ENCODE results near the gene KIF18B.
"Not testable (repeated sequence)": the region's sequence is repeated elsewhere in the genome, so short reads cannot be mapped to it uniquely, and the experiment has no call there.

Gene KIF18B

DNA sequence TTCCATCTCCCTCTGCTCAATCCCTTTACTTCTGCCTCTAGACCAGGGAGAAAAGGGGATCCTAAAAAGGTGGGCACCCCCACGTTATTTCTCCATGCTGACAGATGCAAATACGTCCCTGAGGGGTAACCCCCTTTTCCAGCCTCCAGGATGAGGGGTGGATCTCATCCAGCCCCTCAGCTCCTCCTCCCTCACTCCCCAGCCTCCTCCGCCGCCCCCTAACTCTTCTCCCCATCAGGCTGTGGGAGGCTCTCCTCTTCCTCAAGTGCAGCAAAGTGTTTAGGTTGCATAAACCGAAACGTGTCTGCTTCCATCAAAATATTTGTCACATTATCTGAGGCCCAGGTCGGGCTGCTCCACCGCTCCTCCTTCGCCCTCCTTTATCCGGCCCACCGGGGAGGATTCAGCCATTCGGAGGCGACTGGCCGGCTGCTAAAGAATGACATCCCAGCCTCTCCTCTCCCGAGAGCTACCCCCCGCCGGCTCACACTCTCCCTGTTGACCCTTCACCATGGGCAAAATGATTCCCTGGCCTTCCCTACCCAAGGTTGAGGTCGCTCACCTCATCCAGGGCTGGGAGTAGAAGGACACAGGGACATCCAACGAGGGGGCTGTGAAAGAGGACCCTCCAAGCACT is 21.7 kb upstream of the KIF18B start:
- DNase-seq (ENCODE audit: low read depth in 2 of 2), result no peak

DNA sequence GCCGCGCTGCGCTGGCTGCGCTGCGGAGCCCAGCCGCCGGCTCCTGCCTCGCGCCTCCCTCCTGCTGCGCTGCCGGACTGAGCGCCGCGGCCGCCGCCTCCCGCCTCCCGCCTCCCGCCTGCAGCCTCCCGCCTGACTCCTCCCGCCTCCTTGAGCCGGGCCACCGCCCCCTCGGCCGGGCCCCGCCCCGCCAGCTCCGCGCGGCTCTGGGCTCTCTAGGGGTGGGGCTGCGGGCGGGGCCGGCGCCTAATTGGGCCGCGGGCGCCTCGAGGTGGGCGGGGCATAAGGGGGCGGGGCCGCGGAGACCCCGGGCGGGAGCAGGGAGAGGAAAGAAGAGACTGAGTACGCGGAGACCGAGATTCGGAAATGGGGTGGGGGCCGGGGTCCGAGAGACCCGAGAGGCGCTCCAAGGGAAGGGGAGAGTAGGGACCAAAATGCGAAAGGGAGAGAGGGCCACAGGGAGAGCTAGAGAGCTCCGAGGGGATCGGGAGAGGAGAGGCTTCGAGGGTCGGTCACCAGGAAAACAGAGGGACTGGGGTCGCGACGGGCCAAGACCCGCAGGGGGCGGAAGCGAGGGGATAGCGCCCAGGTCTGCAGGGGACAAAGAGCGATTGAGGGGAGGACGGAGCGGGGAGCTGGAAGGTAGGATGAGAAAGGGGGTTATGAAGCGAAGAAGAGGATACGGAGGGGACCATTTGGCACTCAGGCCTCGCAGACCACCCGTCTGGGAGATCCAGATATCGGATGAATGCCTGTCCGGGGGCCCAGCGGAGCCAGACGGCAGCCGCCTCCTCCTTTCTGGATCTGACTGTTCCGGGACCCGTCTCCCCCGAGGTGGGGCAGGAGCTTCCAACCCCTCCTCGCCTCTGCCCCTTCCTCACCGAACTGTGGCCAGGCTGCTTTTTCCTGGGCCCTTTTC is 20.9 kb upstream of the KIF18B start, which contains the start of gene C1QL1:
TSS of gene C1QL1 (minus strand) at position 79 of the 919 bp plus-strand sequence. CDS start 255 bp downstream, outside the sequence.
- peak; percentile 86 for DNase-seq (ENCODE audit: low read depth in 2 of 2)

DNA sequence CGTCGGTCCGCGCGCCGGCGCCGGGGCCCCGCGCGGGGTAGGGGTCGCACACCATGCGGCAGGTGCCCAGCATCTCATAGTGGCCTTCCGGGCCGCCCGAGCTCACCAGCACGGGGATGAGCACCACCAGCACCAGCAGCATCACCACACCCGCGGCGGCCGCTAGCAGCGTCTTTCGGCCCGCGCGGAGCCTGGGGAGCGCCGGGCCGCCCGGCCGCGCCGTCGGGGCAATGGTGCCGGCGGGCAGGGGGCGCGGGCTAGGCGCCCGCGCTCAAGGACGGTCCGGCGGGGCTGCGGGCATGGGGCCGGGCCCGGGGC is 20.3 kb upstream of the KIF18B start:
- no peak for DNase-seq (ENCODE audit: low read depth in 2 of 2)

DNA sequence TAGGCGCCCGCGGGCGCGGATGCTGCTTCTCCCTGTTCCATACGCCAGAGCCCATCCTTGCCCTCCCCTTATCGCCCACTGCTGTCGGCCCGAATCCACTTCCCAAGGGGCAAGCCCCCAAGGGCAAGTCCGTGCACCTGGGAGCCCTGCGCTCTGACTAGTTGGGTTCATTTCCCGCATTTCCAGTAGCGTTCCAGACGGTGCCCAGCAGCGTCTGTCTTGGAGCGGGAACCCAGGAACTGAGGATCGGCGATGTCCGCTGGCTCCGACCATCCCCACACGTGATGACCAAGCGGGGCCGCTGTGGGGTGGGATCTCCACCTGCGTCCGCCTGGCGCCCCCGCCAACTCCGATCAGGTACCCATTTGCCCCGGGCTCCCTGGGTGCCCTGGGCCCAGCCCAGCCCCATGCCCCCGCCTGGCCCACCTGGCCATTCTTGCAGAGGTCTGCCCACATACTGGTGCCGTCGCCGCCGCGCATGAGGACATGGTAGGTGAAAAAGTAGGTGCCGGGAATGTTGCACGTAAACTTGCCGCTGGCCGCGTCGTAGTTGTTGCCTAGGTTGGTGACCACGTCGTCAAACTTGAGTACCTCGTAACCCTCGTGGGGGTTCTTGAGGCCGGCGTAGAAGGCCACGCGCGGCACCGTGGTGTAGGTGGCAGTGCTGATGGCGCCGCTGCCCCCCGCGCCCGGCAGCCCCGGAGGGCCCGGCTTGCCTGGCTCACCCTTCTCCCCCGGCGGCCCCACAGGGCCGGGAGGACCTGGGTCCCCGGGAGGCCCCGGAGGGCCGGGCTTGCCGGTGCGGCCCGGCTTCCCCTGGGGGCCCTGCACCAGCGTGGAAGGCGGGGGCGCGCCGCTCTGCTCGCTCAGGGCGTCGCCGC is 19.7 kb upstream of the KIF18B start:
- no peak for DNase-seq (ENCODE audit: low read depth in 2 of 2)

DNA sequence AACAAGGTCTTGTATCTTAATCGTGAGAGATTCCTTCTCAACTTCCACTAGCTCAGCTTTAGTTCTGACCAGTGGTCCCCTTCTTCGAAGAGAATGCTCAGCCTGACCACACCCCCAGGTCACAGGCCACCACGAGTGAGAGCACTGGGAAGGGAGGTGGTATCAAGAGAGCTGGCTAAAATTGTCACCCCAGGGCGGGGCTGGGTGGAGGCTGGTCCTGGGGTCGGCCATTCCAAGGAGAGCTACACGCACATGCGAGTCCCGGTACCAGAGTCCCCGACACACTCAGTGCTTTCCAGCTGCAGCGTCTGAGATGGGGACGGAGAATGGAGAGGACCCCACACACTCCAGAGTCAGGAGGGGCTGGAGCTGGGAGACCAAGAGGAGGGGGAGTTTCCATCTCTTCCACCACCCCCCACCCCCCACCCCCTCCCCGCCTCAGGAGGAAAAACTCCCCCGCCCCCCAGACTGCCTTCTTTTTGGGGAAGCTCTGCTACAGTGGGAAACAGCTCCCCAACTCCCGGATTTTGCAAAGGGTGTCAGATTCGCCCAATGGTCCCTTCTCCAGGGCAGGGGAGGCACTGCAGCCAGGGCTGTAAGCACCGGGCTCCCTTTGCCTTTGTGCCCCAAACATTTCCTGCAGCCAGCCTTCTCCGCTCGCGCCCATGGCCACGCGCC is 18.9 kb upstream of the KIF18B start:
- DNase-seq (ENCODE audit: low read depth in 2 of 2), result no peak

DNA sequence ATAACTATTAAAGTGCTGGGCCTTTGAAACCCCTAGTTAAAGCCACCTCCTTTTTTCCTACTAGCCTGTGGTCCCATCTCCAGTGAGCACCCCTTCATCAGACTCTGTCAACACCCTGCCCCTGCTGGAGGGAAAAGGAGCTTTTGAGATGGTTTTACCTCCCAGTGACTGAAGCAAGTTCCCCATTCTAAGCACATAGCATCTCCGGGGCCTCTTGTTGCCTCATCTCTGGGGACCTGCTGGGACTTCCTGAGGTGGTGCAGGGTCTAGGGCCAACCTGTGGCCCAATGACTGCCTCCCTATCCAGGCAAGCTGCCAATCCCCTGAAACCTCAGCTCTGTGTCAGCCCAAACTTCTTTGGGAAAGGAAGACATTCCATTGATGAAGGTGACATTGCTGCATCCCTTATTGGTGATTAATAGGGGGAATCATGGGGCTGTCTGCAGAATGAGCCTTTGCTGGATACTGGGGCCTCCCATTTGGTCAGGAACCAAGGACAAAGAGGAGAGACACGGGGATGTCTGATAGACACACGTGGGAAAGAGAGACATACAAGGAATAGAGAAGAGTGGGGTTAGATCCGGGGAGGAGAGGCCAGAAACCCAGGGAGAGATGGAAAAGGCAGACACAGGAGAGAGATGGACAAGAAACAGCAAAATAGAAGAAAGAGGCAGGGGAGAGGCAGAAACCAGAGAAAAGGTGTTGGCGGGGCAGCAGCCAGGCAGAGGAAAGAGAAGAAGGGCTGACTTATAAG is 18.1 kb upstream of the KIF18B start:
- DNase-seq (ENCODE audit: low read depth in 2 of 2), result no peak

DNA sequence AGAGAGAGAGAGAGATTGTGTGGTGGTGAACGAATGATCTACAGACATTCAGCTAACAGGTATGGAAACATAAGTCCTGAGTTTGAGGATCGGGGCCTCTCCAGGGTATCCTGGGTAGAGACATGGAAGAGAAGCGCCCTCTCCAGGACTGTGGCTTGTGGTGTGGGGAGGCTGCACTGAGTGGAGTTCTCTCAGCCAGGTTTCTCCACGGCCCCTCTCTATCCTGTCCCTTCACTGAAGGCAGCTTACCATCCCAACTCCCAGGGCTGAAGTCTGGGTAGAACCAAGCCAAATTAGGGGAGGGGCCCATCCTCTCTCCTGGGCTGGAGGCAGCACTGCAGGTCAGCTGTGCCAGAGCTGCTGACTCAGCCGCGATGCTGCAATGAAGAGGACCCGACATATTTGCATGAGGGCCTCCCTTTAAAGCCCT is 14.4 kb upstream of the KIF18B start:
- no peak for DNase-seq (ENCODE audit: low read depth in 2 of 2)

DNA sequence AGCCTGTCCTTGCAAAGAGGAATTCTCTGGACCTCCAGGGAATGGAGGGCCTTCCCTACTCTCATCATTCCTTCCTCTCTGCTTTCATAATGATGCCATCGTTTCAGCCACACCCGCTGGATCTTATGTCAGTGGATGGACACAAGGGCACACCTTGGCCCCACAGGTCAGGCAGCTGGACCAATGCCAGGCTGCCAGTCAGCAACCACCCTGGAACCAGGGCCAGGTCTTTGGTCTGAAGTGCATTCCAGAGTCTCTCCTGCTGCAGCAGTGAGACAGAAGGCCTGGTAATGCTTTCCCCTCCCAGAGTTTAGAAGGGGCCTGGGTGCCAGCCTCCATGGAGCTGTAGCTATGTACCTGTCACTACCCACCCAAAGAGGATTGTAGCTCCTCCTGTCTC is 13.1 kb upstream of the KIF18B start:
- no peak for DNase-seq (ENCODE audit: low read depth in 2 of 2)

DNA sequence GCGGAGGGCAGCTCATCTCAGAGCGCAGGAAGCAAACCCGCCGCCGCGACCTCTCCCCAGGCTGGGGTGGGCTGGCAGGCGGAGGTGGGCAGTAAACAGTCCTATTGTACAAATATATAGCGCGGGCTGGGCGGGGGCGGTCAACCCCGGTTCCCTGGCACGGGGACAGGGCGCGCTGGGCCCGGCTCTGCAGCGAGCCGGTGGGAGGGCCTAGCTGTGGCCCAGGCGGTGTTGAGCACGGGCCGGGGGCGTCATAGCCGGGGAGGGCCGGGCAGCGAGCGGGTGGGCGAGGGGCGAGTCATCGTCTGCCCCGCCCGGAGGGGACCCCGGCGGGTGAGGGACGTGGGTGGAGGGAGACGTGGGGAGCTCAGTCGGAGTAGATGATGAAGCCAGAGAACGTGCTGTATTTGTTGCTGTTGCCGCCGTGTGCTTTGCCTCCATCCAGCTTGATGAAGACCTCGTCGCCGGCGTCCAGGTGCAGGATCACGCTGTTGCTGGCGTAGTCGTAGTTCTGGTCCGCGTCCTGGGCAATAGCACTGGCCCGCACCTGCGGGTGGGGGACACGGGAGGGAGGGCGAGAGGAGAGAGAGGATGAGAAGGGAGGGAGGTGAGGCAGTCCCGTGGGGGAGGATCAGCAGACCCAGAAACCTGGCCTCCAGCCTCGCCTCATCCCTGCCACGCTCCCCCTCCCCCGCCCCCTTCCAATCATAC is 12.4 kb upstream of the KIF18B start:
- DNase-seq (ENCODE audit: low read depth in 2 of 2), result no peak

DNA sequence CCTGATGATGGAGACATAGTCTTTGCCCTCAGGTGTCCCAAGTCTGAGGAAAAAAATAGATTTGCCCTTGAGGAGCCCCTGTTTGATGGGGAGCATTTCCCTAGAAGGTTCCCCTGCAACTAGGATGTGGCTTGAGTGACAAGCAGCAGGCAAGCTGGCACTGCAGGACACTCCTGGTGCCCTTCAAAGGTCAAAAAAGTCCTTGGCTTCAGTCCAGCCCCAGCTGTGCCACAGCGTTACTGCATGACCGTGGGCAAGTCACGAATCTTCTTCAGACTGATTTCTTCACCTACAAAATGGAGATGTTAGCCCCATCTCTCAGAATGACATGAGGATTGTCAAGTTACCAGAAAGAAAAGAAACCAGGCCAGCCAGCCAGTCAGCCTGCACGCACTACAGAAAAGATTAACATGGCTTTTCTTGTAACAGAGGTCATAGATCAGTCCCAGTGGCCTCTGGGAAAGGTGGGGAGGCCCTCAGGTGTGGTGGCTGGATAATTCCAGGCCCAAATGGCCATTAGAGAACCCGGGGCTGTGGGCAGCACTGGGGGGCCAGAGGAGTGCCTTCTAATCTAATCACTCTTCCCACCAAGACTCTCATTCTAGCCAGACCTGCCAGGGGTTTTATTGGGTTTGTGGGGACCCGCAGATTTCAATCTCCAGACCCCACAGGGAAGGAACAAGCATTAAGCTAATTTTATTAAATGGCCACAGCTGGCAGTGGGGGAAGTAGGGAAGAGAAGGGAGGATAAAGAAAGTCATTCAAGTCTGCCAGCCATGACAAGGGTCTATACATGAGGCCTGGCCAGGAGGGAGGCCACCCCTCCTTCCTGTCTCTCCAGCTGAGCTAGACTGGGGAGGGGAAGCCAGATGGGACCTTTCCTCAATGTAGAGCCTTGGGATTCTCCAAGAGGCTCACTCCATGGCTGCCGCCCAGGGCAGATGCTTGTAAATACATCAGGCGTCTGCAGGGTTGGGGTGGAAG is 9.7 kb upstream of the KIF18B start:
- DNase-seq (ENCODE audit: low read depth in 2 of 2), result no peak

DNA sequence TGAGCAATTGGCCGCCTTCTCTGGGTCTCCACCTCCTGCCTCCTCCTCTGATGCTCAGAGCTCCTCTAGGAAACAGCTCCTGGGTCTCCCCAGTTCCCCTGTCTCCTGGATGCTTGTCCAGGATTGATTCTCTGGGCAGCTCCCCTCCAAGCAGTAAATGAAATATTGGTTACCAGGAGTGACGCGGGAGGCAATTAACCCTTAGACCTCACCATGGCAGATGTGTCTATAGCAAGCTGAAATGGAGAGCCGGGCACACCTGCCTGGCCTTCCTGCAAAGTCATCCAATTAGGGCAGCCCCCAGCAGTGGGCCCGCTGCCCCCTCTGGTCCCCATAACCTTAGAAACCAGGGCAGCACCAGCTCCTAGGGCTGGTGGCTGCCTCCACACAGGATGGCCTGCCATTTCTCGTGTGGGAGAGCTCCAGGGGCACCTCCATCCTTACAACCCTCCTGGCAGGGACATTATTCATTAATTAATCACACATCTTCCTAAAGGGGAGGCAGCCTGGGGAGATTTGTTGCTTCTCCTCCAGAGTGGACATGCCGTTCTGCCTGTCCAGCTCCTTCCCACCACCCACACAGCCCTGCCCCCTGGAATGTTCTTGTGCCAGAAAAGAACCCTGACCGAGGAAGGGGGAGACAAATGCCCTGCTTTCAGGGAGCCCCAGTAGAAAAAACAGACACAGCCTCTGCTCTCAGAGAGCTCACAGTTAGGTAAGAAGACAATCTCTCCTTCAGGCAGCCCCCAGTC is 8.3 kb upstream of the KIF18B start:
- no peak for DNase-seq (ENCODE audit: low read depth in 2 of 2)

DNA sequence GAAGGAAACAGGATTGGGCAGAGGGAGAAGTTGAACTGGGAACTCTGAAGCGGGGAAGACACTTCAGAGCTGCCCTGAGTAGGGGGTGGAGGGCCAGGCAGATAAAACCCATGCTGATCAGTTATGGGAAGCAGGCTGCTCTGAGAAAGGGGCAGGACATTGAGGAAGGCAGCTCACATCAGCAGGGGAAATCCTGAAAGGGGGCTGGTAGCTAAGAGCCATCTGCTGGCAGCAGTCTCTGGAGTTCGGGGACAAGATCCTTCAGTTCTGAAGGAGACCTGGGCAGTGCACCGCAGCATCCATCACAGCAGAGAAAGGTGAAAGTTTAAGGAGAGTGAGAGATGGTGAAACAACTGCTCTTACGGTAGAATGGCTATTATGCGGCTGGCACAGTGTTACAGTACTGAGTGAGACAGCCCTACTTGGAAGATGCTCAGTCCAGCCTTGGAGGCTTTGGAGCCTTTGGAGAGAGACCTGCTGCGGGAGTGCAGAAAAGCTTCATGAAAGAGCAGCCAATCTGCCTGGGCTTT is 5.4 kb upstream of the KIF18B start:
- no peak for DNase-seq (ENCODE audit: low read depth in 2 of 2)

DNA sequence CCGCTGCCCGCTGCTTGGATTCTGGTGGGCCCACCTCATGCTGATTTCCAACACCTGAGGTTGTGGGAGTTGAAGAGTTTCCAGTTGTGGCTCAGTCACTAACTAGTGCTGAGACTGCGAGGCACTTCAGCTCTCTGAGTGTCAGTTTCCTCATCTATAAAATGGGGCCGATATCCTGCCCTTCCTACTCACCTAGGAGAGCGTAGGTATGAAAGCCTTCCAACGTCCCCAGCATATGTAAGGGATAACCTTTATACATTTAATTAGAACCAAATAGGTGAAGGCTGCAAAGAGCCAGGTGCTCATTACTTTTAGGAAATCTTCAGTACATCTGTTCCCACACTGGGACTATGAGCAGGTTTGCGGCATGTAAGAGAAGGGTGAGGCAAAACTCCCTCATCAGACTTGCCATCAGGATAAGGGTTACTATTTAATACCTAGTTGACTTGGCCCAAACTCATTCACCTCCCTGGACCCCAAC is 782 bp upstream of the KIF18B start:
- no peak for DNase-seq (ENCODE audit: low read depth in 2 of 2)

DNA sequence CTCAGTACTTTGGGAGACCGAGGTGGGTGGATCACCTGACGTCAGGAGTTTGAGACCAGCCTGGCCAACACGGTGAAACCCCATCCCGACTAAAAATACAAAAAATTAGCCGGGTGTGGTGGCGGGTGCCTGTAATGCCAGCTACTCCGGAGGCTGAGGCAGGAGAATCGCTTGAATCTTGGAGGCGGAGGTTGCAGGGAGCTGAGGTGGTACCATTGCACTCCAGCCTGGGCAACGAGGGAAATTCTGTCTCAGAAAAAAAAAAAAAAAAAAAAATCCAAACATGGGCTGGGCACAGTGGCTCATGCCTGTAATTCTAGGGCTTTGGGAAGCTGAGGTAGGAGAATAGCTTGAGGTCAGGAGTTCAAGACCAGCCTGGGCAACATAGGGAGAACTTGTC is 1.9 kb downstream of the KIF18B start:
- DNase-seq (ENCODE audit: low read depth in 2 of 2), result not testable (repeated sequence)

DNA sequence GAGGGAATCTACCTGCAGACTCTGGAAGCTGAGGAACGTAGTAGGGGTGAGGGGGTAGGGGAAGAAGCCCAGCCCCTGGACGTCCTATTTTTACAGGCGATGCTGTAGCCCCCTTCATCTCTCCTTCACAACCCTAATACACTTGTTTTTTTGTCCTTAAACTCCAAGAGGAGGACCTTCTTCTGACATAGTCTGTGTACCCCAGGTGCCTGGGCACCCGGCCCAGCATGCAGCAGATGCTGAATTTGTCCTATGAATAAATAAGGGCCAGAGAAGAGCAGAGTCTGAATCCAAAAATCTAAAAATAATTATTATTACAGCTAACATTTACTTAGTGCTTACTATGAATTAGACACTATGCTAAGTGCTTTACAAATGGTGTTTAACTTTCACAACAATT is 5.1 kb downstream of the KIF18B start:
- no peak for DNase-seq (ENCODE audit: low read depth in 2 of 2)

DNA sequence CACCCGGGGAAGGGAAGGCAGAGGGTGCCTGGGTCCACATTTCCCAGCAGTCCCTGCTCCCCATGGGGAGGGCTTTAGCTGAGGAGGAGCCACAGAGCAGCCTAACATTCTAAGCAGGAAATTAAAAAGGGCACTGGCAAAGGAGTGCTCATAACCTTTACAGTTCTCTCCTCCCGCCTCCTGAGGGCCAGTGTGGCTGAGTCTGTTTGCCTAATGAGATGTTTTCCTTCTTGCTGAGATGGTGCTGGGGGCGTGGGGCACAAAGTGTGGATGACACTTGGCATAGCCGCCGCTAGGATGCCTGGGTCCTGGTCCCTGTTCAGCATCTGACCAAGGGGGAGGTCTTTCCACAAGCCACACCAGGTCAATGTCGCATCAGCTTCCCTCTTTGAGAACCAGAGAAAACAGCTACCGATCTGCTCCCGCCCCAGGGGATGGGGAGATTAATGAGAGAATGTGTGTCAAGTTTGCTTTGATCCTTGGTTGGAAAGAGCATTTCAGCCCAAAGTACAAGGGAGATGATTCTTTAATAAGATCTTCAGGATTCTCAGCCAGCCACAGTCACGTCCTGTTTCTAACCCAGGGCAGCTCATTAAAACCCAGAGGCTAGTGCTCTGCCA is 5.8 kb downstream of the KIF18B start:
- no peak for DNase-seq (ENCODE audit: low read depth in 2 of 2)

DNA sequence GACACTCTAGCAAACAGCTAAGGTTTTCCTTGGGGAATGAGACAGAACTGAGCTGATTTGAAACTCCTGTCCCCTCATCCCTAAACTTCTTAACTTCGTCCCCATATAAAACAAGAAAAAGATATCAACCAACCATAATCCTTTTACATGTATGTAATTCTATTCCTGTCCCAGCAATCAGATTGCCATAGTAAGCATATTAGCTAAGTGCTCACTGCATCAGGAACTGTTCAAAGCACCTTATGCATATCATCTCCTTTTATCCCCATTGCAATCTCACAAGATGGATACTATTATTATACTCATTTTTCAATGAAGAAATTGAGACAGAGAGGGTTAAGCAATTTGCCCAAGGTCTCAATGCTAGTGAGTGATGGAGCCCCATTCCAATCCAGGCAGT is 6.8 kb downstream of the KIF18B start:
- no peak for DNase-seq (ENCODE audit: low read depth in 2 of 2)

DNA sequence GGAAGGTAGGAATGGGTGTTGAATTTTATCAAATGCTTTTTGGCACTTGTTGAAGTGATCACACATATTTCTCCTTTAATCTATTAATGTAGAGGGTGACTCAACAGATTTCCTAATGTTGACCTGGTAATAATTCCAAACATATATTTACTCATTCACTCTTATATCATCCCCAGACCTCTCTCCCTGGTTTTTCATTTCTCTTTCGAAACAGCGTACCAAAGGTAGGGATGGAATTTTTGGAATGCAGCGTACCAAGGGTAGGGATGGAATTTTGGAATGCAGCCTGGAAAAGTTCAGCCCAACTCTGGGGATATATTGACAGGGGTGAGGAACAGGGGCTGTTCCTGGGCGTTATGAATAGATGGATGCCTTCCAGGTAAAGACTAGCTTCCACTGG is 7.3 kb downstream of the KIF18B start:
- no peak for DNase-seq (ENCODE audit: low read depth in 2 of 2)

Measured in stimulated activated CD8-positive, alpha-beta memory T cell treated with anti-CD3 and anti-CD28 coated beads, Interleukin-15, amount 100 ng/mL, for 48 hours (primary cell).